LNCaP clone FGC (cell line): ENCODE measurements around the gene CCDC7.
"Not testable (repeated sequence)": the region's sequence is repeated elsewhere in the genome, so short reads cannot be mapped to it uniquely, and the experiment has no call there.

ENCODE experiments used
- DNase-seq: peaks from one replicate; pipeline ENCODE4 v3.0.0-alpha.2; 2011; ENCODE audit warnings: low read depth
- H3K4me3 ChIP-seq: 2 replicates; pipeline ENCODE4 v1.5.1; 2011; ENCODE audit warnings: mild to moderate bottlenecking, low read depth, low read length, control low read depth
- CTCF ChIP-seq: IDR thresholded peaks from 2 replicates; pipeline ENCODE4 v1.5.1; 2012; ENCODE audit warnings: mild to moderate bottlenecking; ENCODE audit not compliant: control insufficient read depth, insufficient read depth; ENCODE audit errors: extremely low read depth

Gene CCDC7

GRCh38 chr10:32489158-32489557 is 43.2 kb downstream of the CCDC7 start:
- H3K4me3 ChIP-seq = no peak overlapping the region
- no peak for DNase-seq
- TF ChIP-seq CTCF = no peak

GRCh38 chr10:32489901-32490300 is 44.0 kb downstream of the CCDC7 start:
- H3K4me3 ChIP-seq = no peak overlapping the region
- DNase-seq = no peak
- no peak for TF ChIP-seq CTCF

- DNase-seq, H3K4me3 ChIP-seq: not testable (repeated sequence)
These were observed 48.6 kb downstream of the CCDC7 start for GRCh38 chr10:32494562-32494961.

- not testable (repeated sequence) for DNase-seq, H3K4me3 ChIP-seq
These were observed 54.2 kb downstream of the CCDC7 start for GRCh38 chr10:32500136-32500535.

- H3K4me3 ChIP-seq = no peak overlapping the region
- TF ChIP-seq CTCF = no peak
- no peak for DNase-seq
These were observed 56.0 kb downstream of the CCDC7 start for GRCh38 chr10:32501906-32502305.

GRCh38 chr10:32505762-32506420 is 60.0 kb downstream of the CCDC7 start:
- not testable (repeated sequence) for DNase-seq, H3K4me3 ChIP-seq

GRCh38 chr10:32511599-32511998 is 65.7 kb downstream of the CCDC7 start:
- no peak overlapping the region for H3K4me3 ChIP-seq
- no peak for DNase-seq

GRCh38 chr10:32516567-32517495 is 70.9 kb downstream of the CCDC7 start:
- no peak for TF ChIP-seq CTCF
- DNase-seq = no peak
- H3K4me3 ChIP-seq = no peak overlapping the region

More at GRCh38 chr10:32511599-32511998, 65.7 kb downstream of the CCDC7 start:
- no peak for TF ChIP-seq CTCF
